Nephron progenitor cell (in vitro differentiated cells): Measurements from ENCODE around the gene WDR17.

Experiments used
- DNase-seq: peaks from one replicate; pipeline ENCODE4 v3.0.0; 2021
- H3K27ac Mint-ChIP-seq: 2 replicates; pipeline ENCODE4 v1.8.0; 2021; ENCODE audit warnings: mild to moderate bottlenecking, moderate library complexity, mixed read lengths
- H3K27me3 Mint-ChIP-seq: 2 replicates; pipeline ENCODE4 v1.8.0; 2021; ENCODE audit warnings: mild to moderate bottlenecking, low read depth, mixed read lengths; ENCODE audit not compliant: poor library complexity
- H3K36me3 Mint-ChIP-seq: 2 replicates; pipeline ENCODE4 v1.8.0; 2021; ENCODE audit warnings: low read depth, mixed read lengths
- H3K4me1 Mint-ChIP-seq: 2 replicates; pipeline ENCODE4 v1.8.0; 2021; ENCODE audit warnings: mixed read lengths
- H3K4me3 Mint-ChIP-seq: 2 replicates; pipeline ENCODE4 v1.8.0; 2021; ENCODE audit warnings: mild to moderate bottlenecking, moderate library complexity, mixed read lengths
- H3K9me3 Mint-ChIP-seq: 2 replicates; pipeline ENCODE4 v1.8.0; 2021; ENCODE audit warnings: mild to moderate bottlenecking, moderate library complexity, mixed read lengths
- CTCF ChIP-seq: fragments of 200-600 bp; sonication (generic); IDR thresholded peaks from 2 replicates; pipeline ENCODE4 v1.5.0; 2021; ENCODE audit warnings: antibody characterized with exemption

The WDR17 gene

GRCh38 chr4:176187624-176188023 lies 122.0 kb downstream of the WDR17 start:
- H3K4me1 Mint-ChIP-seq: peaks cover 7% of the 10 kb centered on the region
- H3K36me3 Mint-ChIP-seq: no peaks in the 10 kb centered on the region
- H3K4me3 Mint-ChIP-seq: no peak overlapping the region
- no peak for TF ChIP-seq CTCF
- DNase-seq: no peak
- no peaks in the 10 kb centered on the region for H3K9me3 Mint-ChIP-seq
- H3K27me3 Mint-ChIP-seq: no peaks in the 10 kb centered on the region
- no peak overlapping the region for H3K27ac Mint-ChIP-seq

GRCh38 chr4:176188654-176189053 lies 123.0 kb downstream of the WDR17 start:
- Mint-ChIP-seq H3K4me1 (peaks cover 7% of the 10 kb centered on the region), H3K4me3 (no peak overlapping the region), H3K36me3 (no peaks in the 10 kb centered on the region), H3K27me3 (no peaks in the 10 kb centered on the region), H3K9me3 (no peaks in the 10 kb centered on the region), H3K27ac (no peak overlapping the region)
- no peak for TF ChIP-seq CTCF
- no peak for DNase-seq

GRCh38 chr4:176189891-176190795 lies 124.5 kb downstream of the WDR17 start:
- Mint-ChIP-seq H3K4me3 (no peak overlapping the region), H3K9me3 (no peaks in the 10 kb centered on the region), H3K27me3 (no peaks in the 10 kb centered on the region), H3K36me3 (no peaks in the 10 kb centered on the region), H3K4me1 (peaks cover 10% of the 10 kb centered on the region), H3K27ac (peak overlapping the region; percentile 53)
- no peak for DNase-seq
- no peak for TF ChIP-seq CTCF

GRCh38 chr4:176191974-176192373 lies 126.3 kb downstream of the WDR17 start:
- Mint-ChIP-seq H3K27me3 (peaks cover 8% of the 10 kb centered on the region), H3K4me3 (no peak overlapping the region), H3K36me3 (no peaks in the 10 kb centered on the region), H3K27ac (no peak overlapping the region), H3K4me1 (peaks cover 19% of the 10 kb centered on the region), H3K9me3 (no peaks in the 10 kb centered on the region)
- DNase-seq: no peak
- no peak for TF ChIP-seq CTCF

- H3K4me1 Mint-ChIP-seq: peaks cover 19% of the 10 kb centered on the region
- H3K27ac Mint-ChIP-seq: no peak overlapping the region
- peaks cover 11% of the 10 kb centered on the region for H3K27me3 Mint-ChIP-seq
- H3K9me3 Mint-ChIP-seq: no peaks in the 10 kb centered on the region
- no peak overlapping the region for H3K4me3 Mint-ChIP-seq
- DNase-seq: no peak
- no peaks in the 10 kb centered on the region for H3K36me3 Mint-ChIP-seq
- no peak for TF ChIP-seq CTCF
Measured at GRCh38 chr4:176193126-176193525, 127.5 kb downstream of the WDR17 start.

- DNase-seq: no peak
- TF ChIP-seq CTCF: no peak
- no peaks in the 10 kb centered on the region for H3K9me3 Mint-ChIP-seq
- peaks cover 19% of the 10 kb centered on the region for H3K4me1 Mint-ChIP-seq
- H3K4me3 Mint-ChIP-seq: no peak overlapping the region
- H3K27ac Mint-ChIP-seq: no peak overlapping the region
- H3K36me3 Mint-ChIP-seq: no peaks in the 10 kb centered on the region
- peaks cover 11% of the 10 kb centered on the region for H3K27me3 Mint-ChIP-seq
Measured at GRCh38 chr4:176193938-176194337, 128.3 kb downstream of the WDR17 start.
